NCI-H1105 (cell line): Measurements from ENCODE around the gene CACNG8.

Experiments
- DNase-seq: peaks from one replicate; lab custom pipeline; 2025; lab: John Stamatoyannopoulos, UW

The CACNG8 gene

GRCh38 chr19:53961523-53962356 lies 997 bp upstream of the CACNG8 start:
- no peak for DNase-seq

GRCh38 chr19:53965091-53965490 lies 2.4 kb downstream of the CACNG8 start:
- DNase-seq = no peak

GRCh38 chr19:53966931-53967330 lies 4.2 kb downstream of the CACNG8 start:
- no peak for DNase-seq

- no peak for DNase-seq
Observed at GRCh38 chr19:53969366-53969765, 6.6 kb downstream of the CACNG8 start.

- no peak for DNase-seq
Observed at GRCh38 chr19:53971673-53972072, 8.9 kb downstream of the CACNG8 start.

- peak; percentile 16 for DNase-seq
Observed at GRCh38 chr19:53977429-53977990, 14.8 kb downstream of the CACNG8 start.

DNA sequence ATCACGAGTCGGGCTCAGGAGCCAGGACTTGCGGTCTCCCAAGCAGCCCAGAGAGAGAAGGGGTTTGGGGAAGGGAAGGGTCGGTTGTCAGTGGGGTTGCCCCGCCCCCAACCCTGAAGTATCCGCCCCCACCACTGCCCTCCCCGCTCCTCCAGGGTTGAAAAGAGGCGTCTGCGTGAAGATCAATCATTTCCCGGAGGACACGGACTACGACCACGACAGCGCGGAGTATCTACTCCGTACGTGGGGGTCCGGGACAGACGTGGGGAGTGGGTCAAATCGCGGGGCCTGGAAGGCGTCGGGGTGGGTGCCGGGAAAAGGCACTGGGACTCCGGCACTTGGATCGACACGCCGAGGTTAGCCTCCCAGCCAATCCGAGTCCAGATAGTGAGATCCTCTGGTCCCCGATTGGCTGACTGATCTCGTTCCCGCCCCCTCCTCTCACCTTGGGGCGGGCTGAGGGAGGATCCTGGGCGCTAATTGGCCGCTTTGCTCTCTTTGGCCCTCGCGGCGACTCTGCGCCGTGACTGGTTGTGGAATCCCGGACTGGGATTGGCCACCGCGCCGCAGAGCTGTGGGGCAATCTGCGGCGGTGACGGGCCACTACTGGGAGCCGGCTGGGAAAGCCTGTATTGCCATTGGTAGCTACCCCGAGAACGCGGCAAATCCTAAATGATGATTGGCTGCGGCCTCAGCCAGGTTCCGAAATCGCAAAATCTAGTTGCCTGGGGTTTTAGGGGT lies 15.4 kb downstream of the CACNG8 start:
- no peak for DNase-seq

DNA sequence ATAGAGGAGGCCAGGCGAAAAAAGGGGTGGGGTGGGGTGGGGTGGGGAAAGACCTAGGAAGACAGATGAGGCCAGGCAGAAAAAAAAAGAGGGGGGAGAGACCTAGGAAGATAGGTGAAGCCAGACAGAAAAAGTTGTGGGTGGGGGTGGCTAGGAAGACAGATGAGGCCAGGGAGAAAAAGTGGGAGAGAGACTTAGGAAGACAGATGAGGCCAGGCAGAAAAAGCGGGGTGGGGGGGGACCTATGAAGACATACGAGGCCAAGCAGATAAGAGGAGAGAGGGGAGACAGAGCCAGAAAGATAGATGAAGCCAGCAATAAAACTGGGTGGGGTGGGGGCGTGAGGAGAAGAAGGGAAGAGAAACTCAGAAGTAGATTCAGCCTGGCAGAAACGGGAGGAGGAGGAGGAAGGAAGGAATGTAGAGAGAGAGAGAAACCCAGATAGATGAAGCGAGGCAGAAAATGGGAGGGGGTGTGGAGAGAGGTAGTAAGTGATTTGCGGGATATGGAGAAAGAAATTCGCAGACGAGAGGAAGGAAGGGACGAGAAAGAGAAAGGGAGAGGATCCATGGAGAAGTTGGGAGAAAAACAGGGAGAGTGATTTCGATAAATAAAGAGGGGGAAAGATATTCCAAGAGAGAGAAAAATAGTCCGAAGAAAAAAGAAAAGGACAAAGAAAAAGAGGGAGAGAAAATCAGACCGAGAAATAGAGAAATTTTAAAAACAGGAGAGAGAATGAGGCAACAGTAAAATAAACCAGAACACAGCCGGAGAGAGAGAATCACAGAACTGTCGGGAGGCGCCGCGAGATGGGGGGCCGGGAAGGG lies 16.5 kb downstream of the CACNG8 start:
- no peak for DNase-seq

DNA sequence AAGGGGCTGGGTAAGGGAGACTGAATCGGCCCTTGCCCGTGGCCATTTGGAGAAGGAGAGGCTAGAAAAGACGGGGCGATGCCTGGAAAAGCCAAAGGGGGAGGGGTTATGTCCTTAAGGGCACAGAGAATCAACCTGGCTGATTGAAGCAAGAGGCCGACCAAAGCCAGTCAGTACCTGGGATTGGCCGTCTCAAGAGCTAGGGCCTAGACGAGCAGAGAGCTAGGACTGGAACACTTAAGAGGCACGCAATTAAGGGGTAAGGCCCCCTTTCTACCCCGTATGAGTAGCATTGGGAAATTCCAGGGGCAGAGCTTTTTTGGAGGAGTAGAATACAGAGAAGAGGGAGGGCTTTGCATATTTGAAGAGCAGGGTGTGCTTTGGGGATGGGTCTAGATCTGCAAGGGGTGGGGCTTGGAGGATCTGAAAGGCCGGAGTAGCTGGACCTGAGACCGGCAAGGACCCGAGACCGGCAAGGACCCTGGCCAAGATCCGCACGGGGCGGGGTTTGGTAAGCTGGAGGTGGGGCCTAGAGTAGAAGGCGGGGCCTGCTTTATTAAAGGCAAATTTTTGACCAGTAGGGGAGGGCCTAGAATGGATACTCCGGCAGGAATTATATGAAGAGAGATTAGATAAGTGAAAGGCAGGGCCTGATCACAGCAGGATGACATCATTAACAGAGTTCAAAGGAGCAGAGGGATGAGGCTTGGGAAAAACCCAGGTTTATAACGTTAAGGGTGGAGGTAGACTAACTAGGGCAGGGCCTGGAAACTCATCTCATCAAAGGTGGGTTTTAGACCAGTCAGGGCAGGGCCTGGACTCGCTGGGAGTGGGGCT lies 18.0 kb downstream of the CACNG8 start:
- no peak for DNase-seq

DNA sequence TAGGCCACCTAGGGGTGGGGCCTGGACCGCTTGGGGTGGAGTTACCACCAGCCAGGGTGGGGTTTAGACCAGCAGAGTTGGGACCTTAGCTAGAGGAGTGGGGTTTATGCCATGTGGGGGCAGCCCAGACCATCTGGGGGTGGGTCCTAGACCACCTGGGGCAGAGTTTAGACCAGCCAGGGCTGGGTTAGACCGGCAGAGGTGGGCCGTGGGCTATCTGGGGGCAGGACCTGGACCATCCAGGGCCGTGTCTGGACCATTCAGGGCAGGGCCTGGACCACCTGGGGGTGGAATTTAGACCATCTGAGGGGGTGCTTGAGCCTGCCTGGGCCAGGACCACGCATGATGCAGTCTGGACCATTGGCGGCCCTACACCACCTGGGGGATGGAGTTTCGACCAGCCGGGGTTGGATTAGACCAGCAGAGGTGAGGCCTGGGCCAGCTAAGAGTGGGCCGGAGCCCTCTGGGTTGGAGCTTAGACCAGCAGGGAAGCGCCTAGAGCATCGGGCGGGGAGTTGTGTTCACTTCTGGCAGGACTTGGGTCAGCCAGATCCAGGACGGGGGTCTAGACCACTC lies 18.7 kb downstream of the CACNG8 start:
- DNase-seq = no peak

- DNase-seq = no peak
Observed at GRCh38 chr19:53982001-53982451, 19.3 kb downstream of the CACNG8 start.

- no peak for DNase-seq
Observed at GRCh38 chr19:53982611-53983010, 19.9 kb downstream of the CACNG8 start.

DNA sequence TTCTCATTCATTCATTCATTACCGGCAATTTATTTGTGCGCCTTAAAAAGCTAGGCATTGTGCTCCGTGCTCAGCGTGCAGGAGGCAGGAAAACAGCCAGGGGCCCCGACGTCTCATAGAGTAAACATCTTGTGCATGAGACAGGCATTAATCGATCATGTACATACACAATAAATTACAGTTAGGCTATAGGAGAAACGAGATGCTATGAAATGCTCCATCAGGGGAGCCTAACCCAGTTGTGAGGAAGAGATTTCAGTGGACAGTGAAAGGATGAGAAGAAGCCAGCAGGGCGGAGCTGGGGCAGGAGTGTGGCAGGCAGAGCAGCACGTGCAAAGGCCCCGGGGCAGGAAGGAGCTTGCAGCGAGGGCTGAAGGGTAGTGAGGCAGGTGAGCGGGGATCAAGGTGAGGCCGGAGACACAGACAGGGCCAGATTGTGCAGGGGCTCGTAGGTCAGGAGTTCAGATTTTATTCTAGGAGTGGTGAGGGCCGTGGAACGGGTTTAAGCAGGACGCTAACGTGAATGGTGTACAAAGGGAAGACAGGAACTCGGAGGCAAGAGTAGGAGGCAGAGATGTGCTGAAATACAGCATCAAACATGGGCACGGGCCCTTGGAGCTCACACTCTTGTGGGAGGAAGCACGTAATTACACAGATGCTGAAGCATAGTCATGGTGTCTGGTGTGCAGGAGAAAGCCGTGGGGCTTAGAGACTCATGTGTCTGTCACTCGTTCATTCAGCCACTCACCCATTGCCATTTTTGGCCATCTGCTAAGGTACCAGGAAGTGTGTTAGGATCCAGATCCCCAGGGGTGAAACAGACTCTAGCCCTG lies 20.9 kb downstream of the CACNG8 start:
- no peak for DNase-seq

DNA sequence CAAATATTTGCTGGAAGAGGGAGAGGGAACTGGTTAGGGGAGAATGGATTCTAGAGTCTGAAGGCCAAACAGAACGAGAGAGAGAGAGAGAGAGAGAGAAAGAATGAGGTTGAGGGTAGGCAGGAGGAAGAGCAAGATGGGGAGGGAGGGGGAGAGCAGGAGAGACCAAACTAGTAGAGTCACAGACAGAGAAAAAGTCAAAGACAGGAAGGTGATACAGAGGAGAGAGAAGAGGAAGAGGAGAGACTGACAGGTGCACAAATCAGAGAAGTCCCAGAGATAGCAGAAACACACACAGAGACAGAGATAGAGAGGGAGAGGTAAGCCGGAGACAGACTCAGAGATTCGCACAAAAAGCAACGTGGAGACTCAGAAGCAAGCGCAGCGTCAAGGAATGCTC lies 23.1 kb downstream of the CACNG8 start:
- no peak for DNase-seq

GRCh38 chr19:53988981-53989380 lies 26.2 kb downstream of the CACNG8 start:
- DNase-seq = no peak

- DNase-seq = no peak
Observed at GRCh38 chr19:53989600-53990533, 27.1 kb downstream of the CACNG8 start.

GRCh38 chr19:53991224-53992113 lies 28.7 kb downstream of the CACNG8 start, which contains the start of gene CACNG6:
Gene CACNG6, plus strand, starts transcription at chr19:53991637. Its CDS starts 1,241 bp downstream, at chr19:53992878.
- peak; percentile 9 for DNase-seq

DNA sequence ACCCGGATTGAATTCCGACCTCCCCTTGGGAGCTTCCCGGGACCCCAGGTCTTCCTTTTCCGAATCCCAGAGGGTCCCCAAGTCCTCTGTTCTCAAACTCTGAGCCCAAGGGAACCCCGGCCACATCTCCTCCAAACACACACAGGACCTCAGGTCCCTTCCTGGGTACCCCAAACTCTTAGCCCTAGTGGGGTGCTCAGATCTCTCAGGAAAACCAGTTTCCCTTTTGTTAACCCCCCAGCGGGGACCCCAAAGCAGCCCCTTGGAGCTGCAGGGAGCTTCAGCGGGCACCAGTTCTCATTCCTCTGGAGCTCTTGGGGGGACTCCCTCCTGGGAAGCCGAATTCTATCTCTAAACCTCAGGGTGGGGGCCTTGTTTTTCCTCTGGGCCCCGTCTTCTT lies 29.5 kb downstream of the CACNG8 start:
- DNase-seq = no peak
